Fibroblast of villous mesenchyme (primary cell): ENCODE data around the gene AQP3. TPM values are rescaled to one million over a fixed set of nuclear protein-coding genes. Genes with fewer than 3 reads are reported as not detected.

Experiments
- DNase-seq: peaks from one replicate; pipeline ENCODE4 v3.0.0-alpha.2; 2010; ENCODE audit warnings: low read depth
- H3K4me3 ChIP-seq: 2 replicates; pipeline ENCODE4 v1.5.1; 2011; ENCODE audit warnings: low read depth, mild to moderate bottlenecking, low read length
- total RNA-seq: library from RNA; depleted of rRNA; stranded (reverse); fragments of >200 nt; gene quantifications from 2 replicates; pipeline ENCODE4 v1.2.3, GENCODE V29; 2012
- TF ChIP-seq, protein P1 (sequence below): IDR thresholded peaks from 2 replicates; pipeline ENCODE4 v1.5.1; 2012; ENCODE audit warnings: low read depth, mild to moderate bottlenecking, low read length; ENCODE audit not compliant: insufficient read depth

AQP3 gene
- total RNA-seq, 1 donor: 0.86 TPM

DNA sequence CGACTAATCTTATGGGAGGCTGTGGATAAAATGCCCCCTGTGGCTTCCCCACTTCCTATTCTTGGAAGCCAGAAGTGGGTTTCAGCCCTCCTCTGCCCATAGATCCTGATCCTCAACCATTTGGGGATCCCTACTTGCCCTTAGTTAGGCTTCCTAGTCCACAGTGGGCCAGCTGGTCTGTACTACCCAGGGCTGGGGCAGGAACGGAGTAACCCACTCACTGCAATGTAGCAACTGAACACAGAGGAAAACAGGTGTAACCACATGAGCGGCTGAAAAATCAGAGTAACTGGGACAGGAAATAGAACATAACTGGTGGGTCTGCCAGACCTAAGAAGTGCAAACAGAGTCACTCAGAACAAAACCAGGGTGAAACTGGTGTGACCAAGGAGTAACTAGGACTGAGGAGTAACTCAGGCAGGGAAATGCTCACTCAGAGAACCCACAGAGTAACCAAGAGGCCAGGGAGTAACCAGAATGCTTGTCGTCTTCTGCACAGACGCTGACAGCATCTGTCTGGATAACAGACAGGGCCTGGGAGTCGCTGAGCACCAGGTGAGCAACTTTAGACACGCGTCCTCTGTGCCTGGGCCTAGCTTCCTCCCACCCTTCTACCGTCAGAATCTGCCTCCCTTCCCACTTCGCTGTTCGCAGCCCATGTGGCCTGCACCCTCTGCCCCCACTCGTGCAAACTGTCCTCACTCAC, 1.0 kb downstream of the AQP3 start:
- no peak overlapping the region for H3K4me3 ChIP-seq
- no peak for DNase-seq
- TF ChIP-seq, protein P1, sequence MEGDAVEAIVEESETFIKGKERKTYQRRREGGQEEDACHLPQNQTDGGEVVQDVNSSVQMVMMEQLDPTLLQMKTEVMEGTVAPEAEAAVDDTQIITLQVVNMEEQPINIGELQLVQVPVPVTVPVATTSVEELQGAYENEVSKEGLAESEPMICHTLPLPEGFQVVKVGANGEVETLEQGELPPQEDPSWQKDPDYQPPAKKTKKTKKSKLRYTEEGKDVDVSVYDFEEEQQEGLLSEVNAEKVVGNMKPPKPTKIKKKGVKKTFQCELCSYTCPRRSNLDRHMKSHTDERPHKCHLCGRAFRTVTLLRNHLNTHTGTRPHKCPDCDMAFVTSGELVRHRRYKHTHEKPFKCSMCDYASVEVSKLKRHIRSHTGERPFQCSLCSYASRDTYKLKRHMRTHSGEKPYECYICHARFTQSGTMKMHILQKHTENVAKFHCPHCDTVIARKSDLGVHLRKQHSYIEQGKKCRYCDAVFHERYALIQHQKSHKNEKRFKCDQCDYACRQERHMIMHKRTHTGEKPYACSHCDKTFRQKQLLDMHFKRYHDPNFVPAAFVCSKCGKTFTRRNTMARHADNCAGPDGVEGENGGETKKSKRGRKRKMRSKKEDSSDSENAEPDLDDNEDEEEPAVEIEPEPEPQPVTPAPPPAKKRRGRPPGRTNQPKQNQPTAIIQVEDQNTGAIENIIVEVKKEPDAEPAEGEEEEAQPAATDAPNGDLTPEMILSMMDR: no peak

DNA sequence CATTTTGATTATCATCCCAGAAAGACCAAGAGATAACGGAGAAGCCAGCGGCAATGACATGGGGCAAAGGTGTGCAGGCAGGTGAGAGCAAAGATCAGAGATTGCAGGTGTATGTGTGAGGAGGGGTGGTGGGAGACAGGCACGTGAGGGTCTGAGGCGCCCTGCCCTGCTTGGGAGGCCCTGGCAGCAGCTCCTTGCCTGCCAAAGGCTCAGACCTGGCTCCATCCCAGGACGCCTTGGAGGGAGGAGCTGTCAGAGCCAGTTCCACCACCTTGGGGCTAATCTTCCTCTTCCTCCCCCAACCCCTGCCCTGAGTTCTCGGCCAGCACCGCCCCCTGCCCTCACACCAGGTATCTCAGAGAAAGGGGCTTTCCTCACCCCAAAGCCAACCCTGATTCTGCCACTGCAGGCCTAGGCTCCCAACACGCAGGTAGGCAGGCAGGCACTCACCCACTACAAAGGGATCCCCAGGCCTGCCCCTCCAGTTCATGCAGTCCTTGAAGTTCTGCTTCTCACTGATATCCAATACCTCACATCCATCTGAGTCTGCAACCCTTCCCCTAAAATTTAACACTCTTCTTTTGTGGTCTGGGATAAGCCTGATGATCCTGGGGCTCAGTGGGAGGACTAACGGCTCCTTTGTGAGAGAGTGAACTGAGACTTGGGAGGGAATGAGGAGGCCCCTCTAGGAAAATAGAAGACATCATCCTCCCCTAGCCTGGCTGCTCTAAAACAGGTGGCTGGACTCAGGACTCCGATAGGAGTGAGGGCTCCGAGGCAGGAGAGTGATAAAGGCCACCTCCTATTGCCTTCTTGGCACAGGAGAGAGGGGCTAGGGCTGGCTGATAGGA, 1.8 kb downstream of the AQP3 start:
- no peak overlapping the region for H3K4me3 ChIP-seq
- DNase-seq: no peak

DNA sequence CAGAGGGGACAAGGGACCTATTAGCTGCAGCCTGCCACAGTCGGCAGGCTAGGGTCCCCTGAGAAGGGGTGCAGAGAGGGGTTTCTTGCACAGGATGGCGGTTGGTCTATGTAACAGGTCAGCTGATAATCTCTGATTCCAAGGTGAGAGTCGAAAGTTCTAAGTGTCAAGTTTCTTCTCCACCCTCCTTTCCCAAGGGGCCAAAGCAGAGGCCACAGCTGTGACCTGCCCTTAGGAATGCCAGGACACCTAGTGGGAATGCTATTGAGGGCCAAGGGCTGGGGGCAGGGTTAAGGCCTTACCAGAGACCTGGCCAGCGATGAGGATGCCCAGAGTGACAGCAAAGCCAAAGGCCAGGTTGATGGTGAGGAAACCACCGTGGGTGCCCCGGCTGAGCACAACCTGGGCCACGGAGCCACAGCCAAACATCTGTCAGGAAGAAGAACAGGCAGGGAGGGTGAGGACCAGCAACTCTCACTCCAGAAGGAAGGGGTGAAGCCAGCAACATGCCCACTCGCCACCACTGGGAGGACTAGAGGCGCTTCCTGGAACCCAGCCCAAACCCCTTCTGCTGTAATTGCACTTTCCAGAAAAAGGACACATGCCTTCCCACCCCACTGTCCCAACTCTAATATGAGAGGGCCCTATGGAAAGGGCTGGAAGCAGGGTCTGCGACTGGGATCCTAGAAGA, 3.8 kb downstream of the AQP3 start:
- DNase-seq: no peak
- TF ChIP-seq, protein P1: no peak
- no peak overlapping the region for H3K4me3 ChIP-seq

More for the DNA sequence above, 1.8 kb downstream of the AQP3 start:
- TF ChIP-seq, protein P1: no peak

DNA sequence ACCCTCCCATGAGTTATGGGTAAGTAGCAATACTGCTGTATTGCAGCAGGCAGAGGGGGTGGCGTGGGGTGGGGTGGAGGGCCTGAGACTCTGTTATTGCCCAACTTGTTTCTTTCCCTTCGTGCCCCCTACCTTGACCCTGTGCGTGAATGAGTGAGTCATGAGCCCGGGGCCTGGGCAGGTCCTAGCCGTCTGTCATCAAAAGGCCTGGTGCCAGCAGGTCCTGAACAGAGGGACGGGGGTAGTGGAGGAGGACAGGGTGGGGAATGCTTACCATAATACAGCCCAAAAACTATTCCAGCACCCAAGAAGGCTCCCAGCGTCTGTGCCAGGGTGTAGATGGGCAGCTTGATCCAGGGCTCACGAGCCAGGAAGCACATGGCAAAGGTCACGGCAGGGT, 4.3 kb downstream of the AQP3 start:
- TF ChIP-seq, protein P1: no peak
- peak; percentile 61 for DNase-seq
- no peak overlapping the region for H3K4me3 ChIP-seq

DNA sequence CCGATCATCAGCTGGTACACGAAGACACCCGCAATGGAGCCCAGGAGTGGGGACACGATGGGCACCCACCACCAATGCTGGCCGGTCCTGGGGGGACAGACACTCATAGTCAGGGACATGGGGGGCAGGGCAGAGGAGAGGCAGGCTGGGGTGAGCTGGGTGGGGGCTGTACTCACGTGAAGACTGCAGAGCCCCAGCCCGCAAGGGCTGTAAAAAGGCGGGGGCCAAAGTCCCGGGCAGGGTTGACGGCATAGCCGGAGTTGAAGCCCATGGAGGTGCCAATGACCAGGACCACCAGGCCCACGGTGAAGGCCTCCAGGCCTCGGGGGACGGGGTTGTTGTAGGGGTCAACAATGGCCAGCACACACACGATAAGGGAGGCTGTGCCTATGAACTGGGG, 5.3 kb downstream of the AQP3 start:
- TF ChIP-seq, protein P1: no peak
- no peak for DNase-seq
- H3K4me3 ChIP-seq: no peak overlapping the region

DNA sequence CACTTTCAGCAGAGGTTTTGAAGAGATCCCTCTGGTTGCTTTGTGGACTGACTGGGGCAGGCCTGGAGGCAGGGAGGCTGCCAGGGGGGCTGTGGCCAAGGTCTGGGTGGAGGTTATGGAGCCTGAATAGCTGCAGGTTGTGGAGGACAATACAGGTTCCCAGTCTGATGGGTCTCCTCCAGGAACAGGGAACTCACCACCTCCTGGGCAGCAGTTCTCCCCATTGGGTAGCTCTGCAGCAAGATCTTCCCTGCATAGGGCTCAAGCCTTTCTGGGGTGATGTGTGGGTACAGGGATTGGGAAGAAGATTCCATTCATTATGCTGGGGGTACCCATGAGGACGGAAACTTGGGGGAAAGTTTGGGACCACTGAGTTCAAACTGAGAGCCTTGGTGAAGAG, 6.8 kb downstream of the AQP3 start:
- DNase-seq: no peak
- H3K4me3 ChIP-seq: no peak overlapping the region
- TF ChIP-seq, protein P1: no peak
